DOHH2 (cell line): Measurements from ENCODE around the gene IDNK.

ENCODE experiments used
- EZH2phosphoT487 ChIP-seq: fragments of 200-600 bp; sonication (generic); IDR thresholded peaks from 2 replicates; pipeline ENCODE4 v1.6.1; 2017; ENCODE audit warnings: borderline replicate concordance, mild to moderate bottlenecking, antibody characterized with exemption, low read length, moderate library complexity, mixed read lengths
- TF ChIP-seq, protein P1 (sequence below): fragments of 200-600 bp; sonication (generic); IDR thresholded peaks from one replicate; pipeline ENCODE4 v1.5.1; 2014; ENCODE audit warnings: antibody characterized with exemption, mild to moderate bottlenecking, low read depth, low read length; ENCODE audit not compliant: poor library complexity, severe bottlenecking

GRCh38 chr9:83574482-83574881, 48.5 kb upstream of the IDNK start:
- TF ChIP-seq, protein P1, sequence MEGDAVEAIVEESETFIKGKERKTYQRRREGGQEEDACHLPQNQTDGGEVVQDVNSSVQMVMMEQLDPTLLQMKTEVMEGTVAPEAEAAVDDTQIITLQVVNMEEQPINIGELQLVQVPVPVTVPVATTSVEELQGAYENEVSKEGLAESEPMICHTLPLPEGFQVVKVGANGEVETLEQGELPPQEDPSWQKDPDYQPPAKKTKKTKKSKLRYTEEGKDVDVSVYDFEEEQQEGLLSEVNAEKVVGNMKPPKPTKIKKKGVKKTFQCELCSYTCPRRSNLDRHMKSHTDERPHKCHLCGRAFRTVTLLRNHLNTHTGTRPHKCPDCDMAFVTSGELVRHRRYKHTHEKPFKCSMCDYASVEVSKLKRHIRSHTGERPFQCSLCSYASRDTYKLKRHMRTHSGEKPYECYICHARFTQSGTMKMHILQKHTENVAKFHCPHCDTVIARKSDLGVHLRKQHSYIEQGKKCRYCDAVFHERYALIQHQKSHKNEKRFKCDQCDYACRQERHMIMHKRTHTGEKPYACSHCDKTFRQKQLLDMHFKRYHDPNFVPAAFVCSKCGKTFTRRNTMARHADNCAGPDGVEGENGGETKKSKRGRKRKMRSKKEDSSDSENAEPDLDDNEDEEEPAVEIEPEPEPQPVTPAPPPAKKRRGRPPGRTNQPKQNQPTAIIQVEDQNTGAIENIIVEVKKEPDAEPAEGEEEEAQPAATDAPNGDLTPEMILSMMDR = no peak
- TF ChIP-seq EZH2phosphoT487 = no peak
